NCI-H345 treated with DMSO at 0.1 percent for 48 hours (cell line): ENCODE data around the gene RABL2B.
A peak's percentile ranks its signal among the peaks of the same experiment; 100 is the strongest.

Experiments used
- DNase-seq: peaks from one replicate; lab custom pipeline; 2025; ENCODE audit not compliant: unreplicated experiment; lab: John Stamatoyannopoulos, UW

The RABL2B gene

GRCh38 chr22:50738649-50739227 is 44.7 kb downstream of the RABL2B start:
- DNase-seq: no peak

GRCh38 chr22:50737728-50738648 is 45.4 kb downstream of the RABL2B start, which contains the start of gene ACR:
Gene ACR, plus strand, starts transcription at chr22:50738204. Its CDS starts 32 bp downstream, at chr22:50738236.
- DNase-seq: no peak

- DNase-seq: no peak
These were observed 47.8 kb downstream of the RABL2B start for GRCh38 chr22:50735739-50736030.

- DNase-seq: no peak
These were observed 48.3 kb downstream of the RABL2B start for GRCh38 chr22:50734986-50735738.

GRCh38 chr22:50734343-50734771 is 49.1 kb downstream of the RABL2B start:
- DNase-seq: no peak

- DNase-seq: no peak
These were observed 49.7 kb downstream of the RABL2B start for GRCh38 chr22:50733521-50734342.

- DNase-seq: no peak
These were observed 50.8 kb downstream of the RABL2B start for GRCh38 chr22:50732681-50733080.

- DNase-seq: peak; percentile 12
These were observed 51.4 kb downstream of the RABL2B start for GRCh38 chr22:50731811-50732624.

GRCh38 chr22:50730941-50731661 is 52.3 kb downstream of the RABL2B start:
- DNase-seq: no peak

- DNase-seq: no peak
These were observed 53.2 kb downstream of the RABL2B start for GRCh38 chr22:50730013-50730891.

- DNase-seq: peak; percentile 29
These were observed 53.9 kb downstream of the RABL2B start for GRCh38 chr22:50729391-50730012.

GRCh38 chr22:50728523-50728931 is 54.9 kb downstream of the RABL2B start:
- DNase-seq: no peak

GRCh38 chr22:50727678-50728522 is 55.5 kb downstream of the RABL2B start:
- DNase-seq: no peak

GRCh38 chr22:50726643-50727340 is 56.6 kb downstream of the RABL2B start:
- DNase-seq: no peak

GRCh38 chr22:50725597-50725996 is 57.8 kb downstream of the RABL2B start:
- DNase-seq: no peak

- peak; percentile 21 for DNase-seq
These were observed 58.8 kb downstream of the RABL2B start for GRCh38 chr22:50724616-50725015.
